H1 (cell line): ENCODE data around the gene OR5K2. TPM values are rescaled to one million over a fixed set of nuclear protein-coding genes. Genes with fewer than 3 reads are reported as not detected.

Source experiments
- CHD2 ChIP-seq: IDR thresholded peaks from 2 replicates; pipeline ENCODE4 v1.6.1; 2012; ENCODE audit warnings: low read length, improper control_type of control experiment
- JUND ChIP-seq: IDR thresholded peaks from 2 replicates; pipeline ENCODE4 v1.6.1; 2011; ENCODE audit warnings: mild to moderate bottlenecking, improper control_type of control experiment, low read length
- KDM4A ChIP-seq: IDR thresholded peaks from one replicate; pipeline ENCODE4 v1.7.1; 2012; ENCODE audit warnings: low read depth, mild to moderate bottlenecking, moderate library complexity, low read length, inconsistent platforms; ENCODE audit not compliant: severe bottlenecking
- POU5F1 ChIP-seq: IDR thresholded peaks from 2 replicates; pipeline ENCODE4 v1.6.1; 2011; ENCODE audit warnings: low read depth, mild to moderate bottlenecking, low read length, moderate library complexity
- TAF1 ChIP-seq: IDR thresholded peaks from 2 replicates; pipeline ENCODE4 v1.6.1; 2011; ENCODE audit warnings: mild to moderate bottlenecking, low read depth, low read length
- TAF7 ChIP-seq: optimal IDR thresholded peaks from 2 replicates; pipeline ENCODE3; 2011; ENCODE audit warnings: low read depth, mild to moderate bottlenecking, inconsistent platforms, low read length, moderate library complexity, borderline replicate concordance
- polyA plus RNA-seq, 7 experiments: library from polyadenylated mRNA; depleted of rRNA in 3 of 7; stranded (reverse) in 5 of 7; unstranded in 2 of 7; fragments of >200 nt in 5 of 7; fragments of 200-250 nt in 2 of 7; gene quantifications; 1 replicate in 5 of 7; 2 replicates in 1 of 7; 4 replicates in 1 of 7; pipeline versions ENCODE4 v1.2.1 to v1.2.3, GENCODE V29; 2011 to 2013; ENCODE audit warnings: missing spikeins in 2 of 7, mixed read lengths in 2 of 7
- total RNA-seq: library from RNA; stranded (reverse); fragmentation: NEBNext Ultra II Directional; extraction: Animal tissue kit (Norgen Biotek cat#: 25700); gene quantifications from 2 replicates; pipeline ENCODE4 v1.2.1, GENCODE V29; 2021
- TF ChIP-seq, protein P1 (sequence below): fragments of 300-600 bp; sonication (generic); IDR thresholded peaks from 2 replicates; pipeline ENCODE4 v1.7.1; 2012; ENCODE audit warnings: low read length, moderate library complexity, mild to moderate bottlenecking, inconsistent platforms; ENCODE audit not compliant: insufficient replicate concordance
- TF ChIP-seq, protein P2 (sequence below): IDR thresholded peaks from 2 replicates; pipeline ENCODE4 v1.6.1; 2012; ENCODE audit warnings: low read length, inconsistent platforms

Gene OR5K2
- total and polyA plus RNA-seq, 2 of the 8 experiments (the other 6 are each of a cell fraction or from before 2014, with no cell fraction given), result not detected

- TF ChIP-seq, protein P1, sequence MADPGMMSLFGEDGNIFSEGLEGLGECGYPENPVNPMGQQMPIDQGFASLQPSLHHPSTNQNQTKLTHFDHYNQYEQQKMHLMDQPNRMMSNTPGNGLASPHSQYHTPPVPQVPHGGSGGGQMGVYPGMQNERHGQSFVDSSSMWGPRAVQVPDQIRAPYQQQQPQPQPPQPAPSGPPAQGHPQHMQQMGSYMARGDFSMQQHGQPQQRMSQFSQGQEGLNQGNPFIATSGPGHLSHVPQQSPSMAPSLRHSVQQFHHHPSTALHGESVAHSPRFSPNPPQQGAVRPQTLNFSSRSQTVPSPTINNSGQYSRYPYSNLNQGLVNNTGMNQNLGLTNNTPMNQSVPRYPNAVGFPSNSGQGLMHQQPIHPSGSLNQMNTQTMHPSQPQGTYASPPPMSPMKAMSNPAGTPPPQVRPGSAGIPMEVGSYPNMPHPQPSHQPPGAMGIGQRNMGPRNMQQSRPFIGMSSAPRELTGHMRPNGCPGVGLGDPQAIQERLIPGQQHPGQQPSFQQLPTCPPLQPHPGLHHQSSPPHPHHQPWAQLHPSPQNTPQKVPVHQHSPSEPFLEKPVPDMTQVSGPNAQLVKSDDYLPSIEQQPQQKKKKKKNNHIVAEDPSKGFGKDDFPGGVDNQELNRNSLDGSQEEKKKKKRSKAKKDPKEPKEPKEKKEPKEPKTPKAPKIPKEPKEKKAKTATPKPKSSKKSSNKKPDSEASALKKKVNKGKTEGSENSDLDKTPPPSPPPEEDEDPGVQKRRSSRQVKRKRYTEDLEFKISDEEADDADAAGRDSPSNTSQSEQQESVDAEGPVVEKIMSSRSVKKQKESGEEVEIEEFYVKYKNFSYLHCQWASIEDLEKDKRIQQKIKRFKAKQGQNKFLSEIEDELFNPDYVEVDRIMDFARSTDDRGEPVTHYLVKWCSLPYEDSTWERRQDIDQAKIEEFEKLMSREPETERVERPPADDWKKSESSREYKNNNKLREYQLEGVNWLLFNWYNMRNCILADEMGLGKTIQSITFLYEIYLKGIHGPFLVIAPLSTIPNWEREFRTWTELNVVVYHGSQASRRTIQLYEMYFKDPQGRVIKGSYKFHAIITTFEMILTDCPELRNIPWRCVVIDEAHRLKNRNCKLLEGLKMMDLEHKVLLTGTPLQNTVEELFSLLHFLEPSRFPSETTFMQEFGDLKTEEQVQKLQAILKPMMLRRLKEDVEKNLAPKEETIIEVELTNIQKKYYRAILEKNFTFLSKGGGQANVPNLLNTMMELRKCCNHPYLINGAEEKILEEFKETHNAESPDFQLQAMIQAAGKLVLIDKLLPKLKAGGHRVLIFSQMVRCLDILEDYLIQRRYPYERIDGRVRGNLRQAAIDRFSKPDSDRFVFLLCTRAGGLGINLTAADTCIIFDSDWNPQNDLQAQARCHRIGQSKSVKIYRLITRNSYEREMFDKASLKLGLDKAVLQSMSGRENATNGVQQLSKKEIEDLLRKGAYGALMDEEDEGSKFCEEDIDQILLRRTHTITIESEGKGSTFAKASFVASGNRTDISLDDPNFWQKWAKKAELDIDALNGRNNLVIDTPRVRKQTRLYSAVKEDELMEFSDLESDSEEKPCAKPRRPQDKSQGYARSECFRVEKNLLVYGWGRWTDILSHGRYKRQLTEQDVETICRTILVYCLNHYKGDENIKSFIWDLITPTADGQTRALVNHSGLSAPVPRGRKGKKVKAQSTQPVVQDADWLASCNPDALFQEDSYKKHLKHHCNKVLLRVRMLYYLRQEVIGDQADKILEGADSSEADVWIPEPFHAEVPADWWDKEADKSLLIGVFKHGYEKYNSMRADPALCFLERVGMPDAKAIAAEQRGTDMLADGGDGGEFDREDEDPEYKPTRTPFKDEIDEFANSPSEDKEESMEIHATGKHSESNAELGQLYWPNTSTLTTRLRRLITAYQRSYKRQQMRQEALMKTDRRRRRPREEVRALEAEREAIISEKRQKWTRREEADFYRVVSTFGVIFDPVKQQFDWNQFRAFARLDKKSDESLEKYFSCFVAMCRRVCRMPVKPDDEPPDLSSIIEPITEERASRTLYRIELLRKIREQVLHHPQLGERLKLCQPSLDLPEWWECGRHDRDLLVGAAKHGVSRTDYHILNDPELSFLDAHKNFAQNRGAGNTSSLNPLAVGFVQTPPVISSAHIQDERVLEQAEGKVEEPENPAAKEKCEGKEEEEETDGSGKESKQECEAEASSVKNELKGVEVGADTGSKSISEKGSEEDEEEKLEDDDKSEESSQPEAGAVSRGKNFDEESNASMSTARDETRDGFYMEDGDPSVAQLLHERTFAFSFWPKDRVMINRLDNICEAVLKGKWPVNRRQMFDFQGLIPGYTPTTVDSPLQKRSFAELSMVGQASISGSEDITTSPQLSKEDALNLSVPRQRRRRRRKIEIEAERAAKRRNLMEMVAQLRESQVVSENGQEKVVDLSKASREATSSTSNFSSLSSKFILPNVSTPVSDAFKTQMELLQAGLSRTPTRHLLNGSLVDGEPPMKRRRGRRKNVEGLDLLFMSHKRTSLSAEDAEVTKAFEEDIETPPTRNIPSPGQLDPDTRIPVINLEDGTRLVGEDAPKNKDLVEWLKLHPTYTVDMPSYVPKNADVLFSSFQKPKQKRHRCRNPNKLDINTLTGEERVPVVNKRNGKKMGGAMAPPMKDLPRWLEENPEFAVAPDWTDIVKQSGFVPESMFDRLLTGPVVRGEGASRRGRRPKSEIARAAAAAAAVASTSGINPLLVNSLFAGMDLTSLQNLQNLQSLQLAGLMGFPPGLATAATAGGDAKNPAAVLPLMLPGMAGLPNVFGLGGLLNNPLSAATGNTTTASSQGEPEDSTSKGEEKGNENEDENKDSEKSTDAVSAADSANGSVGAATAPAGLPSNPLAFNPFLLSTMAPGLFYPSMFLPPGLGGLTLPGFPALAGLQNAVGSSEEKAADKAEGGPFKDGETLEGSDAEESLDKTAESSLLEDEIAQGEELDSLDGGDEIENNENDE, result no peak
- TF ChIP-seq JUND, result no peak
- TF ChIP-seq TAF7, result no peak
- no peak for TF ChIP-seq KDM4A
- no peak for TF ChIP-seq TAF1
- TF ChIP-seq CHD2, result no peak
- TF ChIP-seq, protein P2, sequence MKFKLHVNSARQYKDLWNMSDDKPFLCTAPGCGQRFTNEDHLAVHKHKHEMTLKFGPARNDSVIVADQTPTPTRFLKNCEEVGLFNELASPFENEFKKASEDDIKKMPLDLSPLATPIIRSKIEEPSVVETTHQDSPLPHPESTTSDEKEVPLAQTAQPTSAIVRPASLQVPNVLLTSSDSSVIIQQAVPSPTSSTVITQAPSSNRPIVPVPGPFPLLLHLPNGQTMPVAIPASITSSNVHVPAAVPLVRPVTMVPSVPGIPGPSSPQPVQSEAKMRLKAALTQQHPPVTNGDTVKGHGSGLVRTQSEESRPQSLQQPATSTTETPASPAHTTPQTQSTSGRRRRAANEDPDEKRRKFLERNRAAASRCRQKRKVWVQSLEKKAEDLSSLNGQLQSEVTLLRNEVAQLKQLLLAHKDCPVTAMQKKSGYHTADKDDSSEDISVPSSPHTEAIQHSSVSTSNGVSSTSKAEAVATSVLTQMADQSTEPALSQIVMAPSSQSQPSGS, result no peak
- TF ChIP-seq POU5F1, result no peak
These were observed 17.5 kb downstream of the OR5K2 start (continued) for GRCh38 chr3:98514948-98515347.
